Esophagus squamous epithelium (tissue), 4 donors: Measurements from ENCODE around the gene RWDD3.

Experiments used
- POLR2A ChIP-seq, 4 donors: fragments of 450-650 bp; IDR thresholded peaks; one replicate each; pipeline ENCODE4 v1.6.1; 2017; ENCODE audit warnings: antibody characterized with exemption in 4 of 4, mild to moderate bottlenecking in 4 of 4, moderate library complexity in 3 of 4
- TF ChIP-seq, protein P1 (sequence below), 6 experiments: fragments of 450-650 bp in 4 of 6; fragments of 200-600 bp in 2 of 6; sonication (generic) in 2 of 6; IDR thresholded peaks; one replicate each; pipeline ENCODE4 v1.5.1; 2016 to 2019; ENCODE audit warnings: antibody characterized with exemption in 6 of 6, mild to moderate bottlenecking in 4 of 6, moderate library complexity in 4 of 6

DNA sequence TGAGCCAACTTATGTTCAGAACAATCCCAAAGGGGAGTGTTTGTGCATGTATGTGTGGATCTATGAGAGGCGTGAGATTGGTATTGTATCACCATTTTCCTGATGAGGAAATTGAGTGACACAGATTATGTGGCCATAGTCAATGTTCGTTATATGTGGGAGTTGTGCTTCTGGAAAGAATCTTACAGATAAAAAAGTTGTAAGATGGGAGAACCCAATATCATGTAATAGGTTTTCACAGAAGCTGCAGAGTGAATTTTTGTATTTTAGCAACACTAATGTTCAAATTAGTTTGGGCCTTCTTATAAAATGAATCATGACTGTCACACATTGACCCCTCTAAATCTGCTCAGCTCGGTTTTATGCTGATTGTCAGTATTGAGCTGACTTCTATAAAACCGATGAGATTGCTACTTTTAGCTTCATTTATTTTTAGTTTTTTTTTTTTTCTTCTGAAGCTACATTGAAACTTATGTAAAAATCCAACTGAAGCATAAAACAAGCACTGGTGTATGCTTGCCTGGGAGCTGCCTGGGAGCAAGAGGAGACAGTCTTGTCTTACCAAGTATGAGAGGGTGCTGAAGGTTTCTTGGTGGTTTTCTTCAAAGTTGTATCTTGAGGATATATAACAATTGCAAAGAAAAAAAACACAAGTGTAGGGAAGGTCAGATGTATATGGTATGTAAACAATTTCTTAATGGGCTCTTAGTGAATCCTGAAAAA lies 4.1 kb downstream of the RWDD3 start:
- TF ChIP-seq, protein P1, sequence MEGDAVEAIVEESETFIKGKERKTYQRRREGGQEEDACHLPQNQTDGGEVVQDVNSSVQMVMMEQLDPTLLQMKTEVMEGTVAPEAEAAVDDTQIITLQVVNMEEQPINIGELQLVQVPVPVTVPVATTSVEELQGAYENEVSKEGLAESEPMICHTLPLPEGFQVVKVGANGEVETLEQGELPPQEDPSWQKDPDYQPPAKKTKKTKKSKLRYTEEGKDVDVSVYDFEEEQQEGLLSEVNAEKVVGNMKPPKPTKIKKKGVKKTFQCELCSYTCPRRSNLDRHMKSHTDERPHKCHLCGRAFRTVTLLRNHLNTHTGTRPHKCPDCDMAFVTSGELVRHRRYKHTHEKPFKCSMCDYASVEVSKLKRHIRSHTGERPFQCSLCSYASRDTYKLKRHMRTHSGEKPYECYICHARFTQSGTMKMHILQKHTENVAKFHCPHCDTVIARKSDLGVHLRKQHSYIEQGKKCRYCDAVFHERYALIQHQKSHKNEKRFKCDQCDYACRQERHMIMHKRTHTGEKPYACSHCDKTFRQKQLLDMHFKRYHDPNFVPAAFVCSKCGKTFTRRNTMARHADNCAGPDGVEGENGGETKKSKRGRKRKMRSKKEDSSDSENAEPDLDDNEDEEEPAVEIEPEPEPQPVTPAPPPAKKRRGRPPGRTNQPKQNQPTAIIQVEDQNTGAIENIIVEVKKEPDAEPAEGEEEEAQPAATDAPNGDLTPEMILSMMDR (IDR thresholded peaks at IDR 0.05): no peak
- no peak for TF ChIP-seq POLR2A (IDR thresholded peaks at IDR 0.05)
